ENCODE results near the gene ADGRL3.

GRCh38 chr4:61911313-61911756, 711.2 kb downstream of the ADGRL3 start:
- no peak for TF ChIP-seq POLR2A (IDR thresholded peaks at IDR 0.05)
- TF ChIP-seq, protein P1, sequence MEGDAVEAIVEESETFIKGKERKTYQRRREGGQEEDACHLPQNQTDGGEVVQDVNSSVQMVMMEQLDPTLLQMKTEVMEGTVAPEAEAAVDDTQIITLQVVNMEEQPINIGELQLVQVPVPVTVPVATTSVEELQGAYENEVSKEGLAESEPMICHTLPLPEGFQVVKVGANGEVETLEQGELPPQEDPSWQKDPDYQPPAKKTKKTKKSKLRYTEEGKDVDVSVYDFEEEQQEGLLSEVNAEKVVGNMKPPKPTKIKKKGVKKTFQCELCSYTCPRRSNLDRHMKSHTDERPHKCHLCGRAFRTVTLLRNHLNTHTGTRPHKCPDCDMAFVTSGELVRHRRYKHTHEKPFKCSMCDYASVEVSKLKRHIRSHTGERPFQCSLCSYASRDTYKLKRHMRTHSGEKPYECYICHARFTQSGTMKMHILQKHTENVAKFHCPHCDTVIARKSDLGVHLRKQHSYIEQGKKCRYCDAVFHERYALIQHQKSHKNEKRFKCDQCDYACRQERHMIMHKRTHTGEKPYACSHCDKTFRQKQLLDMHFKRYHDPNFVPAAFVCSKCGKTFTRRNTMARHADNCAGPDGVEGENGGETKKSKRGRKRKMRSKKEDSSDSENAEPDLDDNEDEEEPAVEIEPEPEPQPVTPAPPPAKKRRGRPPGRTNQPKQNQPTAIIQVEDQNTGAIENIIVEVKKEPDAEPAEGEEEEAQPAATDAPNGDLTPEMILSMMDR (IDR thresholded peaks at IDR 0.05), result no peak
